ENCODE measurements around the gene DYNLRB1. TPM values are rescaled to one million over a fixed set of nuclear protein-coding genes. Genes with fewer than 3 reads are reported as not detected.
A peak's percentile ranks its signal among the peaks of the same experiment; 100 is the strongest.

Gene DYNLRB1
- total RNA-seq, 1 experiment from 2014 or later, result 175 TPM

DNA sequence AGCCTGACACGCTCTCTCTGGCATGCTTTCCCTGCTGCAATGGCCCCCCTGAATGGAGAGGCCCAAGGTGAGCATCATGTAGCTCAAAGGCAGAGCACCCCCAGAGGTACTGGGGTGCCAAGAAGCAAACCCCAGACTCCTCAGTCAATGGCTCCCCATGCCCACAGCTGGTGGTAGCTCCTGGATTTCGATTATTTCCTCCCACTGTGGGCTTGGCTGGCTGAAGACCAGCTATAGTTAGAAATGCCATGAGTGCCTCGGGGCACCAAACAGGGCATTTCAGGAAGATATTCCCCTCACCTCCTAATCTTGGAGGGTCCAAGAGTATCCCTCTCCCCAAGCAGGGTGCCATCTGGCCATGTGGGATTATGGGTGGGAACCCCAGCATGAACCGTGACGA is 59.0 kb downstream of the DYNLRB1 start:
- DNase-seq (ENCODE audit: extremely low read depth, low read depth), result no peak

DNA sequence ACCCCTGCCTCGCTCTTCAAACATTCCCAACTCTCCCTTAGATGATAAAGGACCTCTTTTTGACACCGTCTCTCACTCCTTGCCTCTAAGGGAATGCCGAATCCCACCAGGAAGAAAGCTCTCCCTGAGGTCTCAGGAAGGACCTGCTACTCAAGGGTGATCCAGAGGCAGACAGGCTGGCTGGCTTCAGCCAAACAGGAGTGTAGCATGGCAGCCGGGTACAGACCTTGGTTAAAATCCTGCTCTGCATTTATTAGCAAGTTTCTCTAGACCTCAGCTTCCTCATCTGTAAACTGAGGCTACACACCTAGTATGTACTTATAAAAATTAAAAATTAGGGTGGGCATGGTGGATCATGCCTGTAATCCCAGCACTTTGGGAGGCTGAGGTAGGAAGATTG is 59.5 kb downstream of the DYNLRB1 start:
- no peak for DNase-seq (ENCODE audit: extremely low read depth, low read depth)

DNA sequence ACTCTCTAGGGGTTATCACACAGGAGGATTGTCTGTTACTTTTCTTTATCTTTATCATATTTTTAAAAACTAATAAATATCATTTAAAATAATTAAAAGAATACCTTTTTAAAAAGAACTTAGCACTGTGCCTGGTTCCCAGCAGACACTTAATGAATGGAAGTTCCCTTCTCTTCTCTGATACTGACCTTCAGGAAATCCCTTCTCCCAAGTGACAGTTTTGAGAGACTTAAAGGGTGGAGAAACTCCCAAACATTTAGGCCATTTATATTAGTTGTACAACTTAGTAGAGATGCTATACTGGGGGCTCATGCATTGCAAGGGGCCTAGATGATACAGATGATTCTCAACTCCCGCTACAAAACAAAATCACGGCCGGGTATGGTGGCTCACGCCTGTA is 60.8 kb downstream of the DYNLRB1 start:
- no peak for DNase-seq (ENCODE audit: extremely low read depth, low read depth)

DNA sequence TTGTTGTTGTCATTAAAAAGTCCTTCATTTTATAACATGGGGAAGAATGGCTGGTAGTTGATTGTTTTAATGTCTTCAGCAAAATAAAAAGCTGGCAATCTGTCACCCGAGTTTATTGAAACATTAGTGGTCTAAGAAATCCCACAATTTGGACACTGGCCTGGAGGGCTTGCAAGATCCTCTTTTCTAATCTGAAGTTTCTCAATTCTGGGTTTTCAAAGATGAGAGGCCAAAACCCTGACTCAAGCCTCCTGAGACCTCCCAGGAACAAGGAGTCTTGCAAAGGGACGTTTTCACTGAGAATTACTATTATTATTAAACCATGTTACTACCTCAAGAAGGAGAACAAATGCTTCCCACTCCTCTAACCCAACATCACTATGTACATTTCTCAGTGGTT is 61.8 kb downstream of the DYNLRB1 start:
- no peak for DNase-seq (ENCODE audit: extremely low read depth, low read depth)

DNA sequence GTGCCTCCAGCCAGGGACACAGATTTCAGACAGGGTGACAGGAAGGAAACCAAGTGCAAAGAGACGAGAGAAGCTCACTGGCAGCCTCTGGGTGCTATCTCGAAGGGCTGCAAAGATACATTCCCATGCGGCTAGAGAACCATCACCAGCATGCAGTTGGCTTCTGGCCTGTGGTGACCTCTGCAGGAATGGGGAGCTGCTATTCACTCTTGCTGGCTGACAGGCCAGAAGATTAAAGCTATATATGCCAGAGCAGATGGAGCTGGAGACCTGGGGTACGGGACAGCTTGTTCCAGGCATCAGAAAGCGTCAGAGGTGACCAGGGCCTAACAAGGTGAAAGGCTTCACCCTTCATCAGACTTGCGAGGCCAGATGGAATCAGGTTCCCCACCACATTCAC is 62.3 kb downstream of the DYNLRB1 start:
- DNase-seq (ENCODE audit: extremely low read depth, low read depth), result no peak

DNA sequence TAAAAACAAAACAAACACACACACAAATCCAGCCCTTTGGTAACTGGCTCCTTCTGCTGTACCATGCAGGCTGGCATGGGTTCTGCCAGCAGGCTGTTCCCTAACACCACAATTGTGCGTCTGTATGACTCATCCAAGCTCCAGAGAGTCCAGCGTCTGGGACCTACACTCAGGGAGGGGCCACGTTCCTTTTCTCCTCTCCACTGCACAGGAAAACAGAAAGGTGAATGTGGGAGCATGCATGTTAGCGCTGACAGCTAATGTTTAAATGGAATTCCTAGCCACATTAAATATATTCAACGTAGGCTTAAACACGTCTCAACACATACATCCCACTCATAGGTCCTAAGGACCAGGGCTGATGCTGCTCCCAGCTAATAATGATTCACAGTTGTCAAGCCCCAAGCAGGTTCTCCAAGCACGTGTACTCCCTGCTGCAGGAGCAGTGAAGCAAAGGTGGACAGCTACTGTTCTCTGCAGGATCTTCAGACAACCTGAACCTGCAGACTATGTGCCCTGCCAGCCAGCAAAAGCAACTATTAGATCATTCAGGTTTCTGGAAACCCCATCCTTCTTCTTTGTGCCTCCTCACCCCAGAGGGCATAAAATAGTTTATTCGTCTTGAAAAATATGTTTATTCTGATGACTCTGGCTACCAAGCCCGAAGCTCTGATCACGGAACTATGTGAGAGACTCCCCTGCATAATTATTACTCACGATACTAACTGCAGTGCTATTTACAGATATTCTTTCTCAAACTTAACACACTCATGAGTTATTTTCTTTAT is 63.2 kb downstream of the DYNLRB1 start:
- peak; percentile 63 for DNase-seq (ENCODE audit: extremely low read depth, low read depth)

DNA sequence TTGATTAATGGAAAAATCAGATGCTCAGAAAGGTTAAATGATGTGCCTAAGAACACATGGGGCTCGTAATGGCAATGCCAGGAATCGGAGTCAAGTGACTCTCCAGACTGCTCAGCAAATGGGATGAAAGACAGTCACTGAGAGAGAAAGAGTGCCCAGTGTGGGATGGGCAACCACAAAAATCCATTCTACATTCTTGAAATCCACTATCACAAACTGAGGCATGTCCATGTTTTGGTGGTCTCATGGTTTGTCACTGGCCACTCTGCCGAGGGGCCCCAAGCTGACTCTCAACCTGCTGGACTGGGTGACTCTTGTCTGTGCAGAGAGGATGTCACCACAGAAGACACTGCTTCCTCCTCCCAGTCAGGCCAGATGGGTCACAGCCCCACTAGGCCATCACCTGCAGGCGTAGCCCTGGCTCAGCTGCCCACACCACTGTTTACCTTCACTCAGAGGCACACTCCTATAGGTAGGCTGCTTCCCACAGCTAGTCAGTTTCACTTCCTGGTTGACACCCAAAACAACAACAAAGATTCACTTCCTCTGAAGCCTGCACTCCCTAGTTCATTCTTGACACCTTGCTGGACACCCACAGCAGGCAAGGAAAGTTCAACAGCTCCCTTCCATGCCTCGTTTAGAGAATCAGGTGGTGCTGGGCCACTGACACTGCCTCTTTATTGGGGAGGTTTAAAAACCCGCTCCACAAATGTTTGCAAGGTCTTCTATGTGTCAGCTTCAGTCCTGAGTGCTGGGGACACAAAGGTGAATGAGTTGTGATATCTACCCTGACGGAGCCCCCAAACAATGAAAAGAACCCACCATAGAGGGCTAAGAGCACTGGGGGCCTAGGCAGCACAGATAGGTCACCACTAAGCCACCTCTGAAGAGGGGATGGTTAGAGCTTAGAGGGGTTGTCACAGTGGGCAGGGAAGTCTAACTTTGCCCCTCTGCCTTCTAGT is 64.0 kb downstream of the DYNLRB1 start:
- DNase-seq (ENCODE audit: extremely low read depth, low read depth), result no peak

DNA sequence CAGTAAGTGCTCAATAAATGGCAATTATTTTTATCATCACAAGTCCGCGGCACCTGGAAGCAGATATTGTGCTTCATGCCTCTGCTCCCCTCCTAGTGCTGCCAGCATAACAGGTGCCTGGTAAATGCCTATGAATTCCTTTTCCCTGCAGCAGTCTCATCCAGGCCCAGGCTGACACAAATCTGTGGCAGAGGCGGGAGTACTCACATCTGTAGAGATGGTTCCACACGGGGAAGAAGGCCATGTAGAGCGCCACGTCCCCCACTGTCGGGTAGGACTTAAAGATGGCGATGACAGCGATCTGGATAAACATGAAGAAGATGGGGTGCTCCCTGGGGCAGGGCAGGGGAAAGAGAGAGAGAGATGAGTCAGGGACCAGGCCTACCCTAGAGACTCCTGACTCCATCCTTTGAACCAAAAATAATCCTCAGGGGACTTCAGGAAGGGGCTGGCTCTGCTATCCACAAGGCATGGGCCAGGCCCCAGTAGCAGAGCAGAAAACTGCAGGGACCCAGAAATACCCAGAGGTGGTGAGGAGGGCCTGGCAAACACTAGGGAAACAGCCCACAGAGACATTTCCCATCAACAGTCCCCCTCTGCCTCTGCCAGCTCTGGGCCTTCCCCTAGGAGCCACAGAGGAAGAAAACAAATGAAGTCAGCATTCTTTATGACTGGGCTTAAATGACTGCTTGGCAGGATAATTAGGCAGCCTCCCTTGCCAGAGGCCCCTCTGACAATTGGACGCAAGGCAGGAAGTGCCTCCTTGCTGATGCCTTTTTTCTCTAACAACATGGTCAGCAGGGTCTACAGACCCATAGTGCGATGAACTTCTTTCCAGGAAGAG is 65.3 kb downstream of the DYNLRB1 start:
- no peak for DNase-seq (ENCODE audit: extremely low read depth, low read depth)

DNA sequence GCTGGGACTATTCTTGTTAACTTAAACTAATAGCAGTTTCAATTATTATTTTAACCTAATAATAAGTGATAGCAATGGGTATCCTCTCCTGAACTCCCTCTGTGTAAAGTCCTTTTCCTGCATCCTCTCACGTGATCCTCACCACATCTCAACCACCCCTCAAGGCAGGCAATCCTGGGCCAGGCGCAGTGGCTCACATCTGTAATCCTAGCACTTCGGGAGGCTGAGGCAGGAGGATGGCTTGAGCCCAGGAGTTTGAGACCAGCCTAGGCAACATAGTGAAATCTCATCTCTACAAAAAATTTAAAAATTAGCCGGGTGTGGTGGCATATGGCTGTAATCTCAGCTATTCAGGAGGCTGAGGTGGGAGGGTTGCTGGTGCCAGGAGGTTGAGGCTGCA is 66.0 kb downstream of the DYNLRB1 start:
- DNase-seq (ENCODE audit: extremely low read depth, low read depth), result no peak

DNA sequence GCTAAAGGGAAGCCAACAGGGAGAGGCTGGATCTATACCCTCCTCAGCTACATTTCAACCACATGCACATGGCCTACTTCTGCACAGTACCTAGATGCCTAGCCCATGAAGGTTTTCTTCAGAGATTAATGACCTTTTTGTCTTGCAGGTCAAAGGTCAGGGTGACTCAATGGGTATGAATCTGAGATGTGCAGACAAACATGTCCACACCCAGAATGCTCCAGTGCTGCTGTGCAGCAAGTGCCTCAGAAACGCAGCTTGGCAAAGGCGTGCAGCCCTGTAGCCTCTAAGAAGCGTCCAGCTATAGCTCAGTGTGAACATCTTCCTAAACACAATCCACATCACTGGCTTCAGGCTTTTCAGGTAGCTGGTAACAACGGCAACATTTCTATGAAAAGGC is 66.7 kb downstream of the DYNLRB1 start:
- no peak for DNase-seq (ENCODE audit: extremely low read depth, low read depth)

DNA sequence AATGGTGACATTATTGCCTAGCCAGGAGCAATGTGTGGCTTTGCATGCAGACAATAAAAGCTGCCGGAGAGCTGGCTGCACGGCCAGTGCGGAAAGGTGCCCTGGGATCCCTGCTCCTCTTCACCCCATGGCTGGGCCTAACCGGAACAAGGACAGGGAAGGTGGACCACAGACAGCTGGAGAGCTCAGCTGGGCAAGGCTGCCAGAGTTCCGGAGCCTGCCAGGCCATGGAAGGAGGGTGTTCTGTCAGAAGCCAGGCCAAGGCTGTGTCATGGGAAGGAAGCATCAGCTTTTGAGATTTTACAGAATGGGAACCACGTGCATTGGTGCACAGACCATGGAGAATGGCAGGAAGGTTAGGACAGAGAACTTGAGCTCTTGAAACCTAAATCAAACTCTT is 67.3 kb downstream of the DYNLRB1 start:
- DNase-seq (ENCODE audit: extremely low read depth, low read depth), result no peak

DNA sequence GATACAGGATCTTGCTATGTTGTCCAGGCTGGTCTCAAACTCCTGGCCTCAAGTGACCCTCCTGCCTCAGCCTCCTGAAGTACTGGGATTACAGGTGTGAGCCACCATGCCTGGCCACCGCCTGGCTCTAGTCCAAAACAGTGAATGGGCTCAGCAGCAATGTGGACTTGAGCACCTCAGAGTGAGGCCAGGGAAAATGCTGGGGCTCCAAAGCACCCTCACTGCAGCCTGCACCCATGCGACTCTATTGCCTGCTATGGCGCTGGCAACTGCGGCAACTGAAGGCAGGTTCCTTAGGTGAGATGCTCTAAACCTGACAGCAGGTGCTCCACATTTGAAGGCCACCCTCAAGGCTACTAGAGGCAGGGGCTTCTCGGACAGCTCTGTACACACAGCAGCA is 68.8 kb downstream of the DYNLRB1 start:
- DNase-seq (ENCODE audit: extremely low read depth, low read depth), result no peak

DNA sequence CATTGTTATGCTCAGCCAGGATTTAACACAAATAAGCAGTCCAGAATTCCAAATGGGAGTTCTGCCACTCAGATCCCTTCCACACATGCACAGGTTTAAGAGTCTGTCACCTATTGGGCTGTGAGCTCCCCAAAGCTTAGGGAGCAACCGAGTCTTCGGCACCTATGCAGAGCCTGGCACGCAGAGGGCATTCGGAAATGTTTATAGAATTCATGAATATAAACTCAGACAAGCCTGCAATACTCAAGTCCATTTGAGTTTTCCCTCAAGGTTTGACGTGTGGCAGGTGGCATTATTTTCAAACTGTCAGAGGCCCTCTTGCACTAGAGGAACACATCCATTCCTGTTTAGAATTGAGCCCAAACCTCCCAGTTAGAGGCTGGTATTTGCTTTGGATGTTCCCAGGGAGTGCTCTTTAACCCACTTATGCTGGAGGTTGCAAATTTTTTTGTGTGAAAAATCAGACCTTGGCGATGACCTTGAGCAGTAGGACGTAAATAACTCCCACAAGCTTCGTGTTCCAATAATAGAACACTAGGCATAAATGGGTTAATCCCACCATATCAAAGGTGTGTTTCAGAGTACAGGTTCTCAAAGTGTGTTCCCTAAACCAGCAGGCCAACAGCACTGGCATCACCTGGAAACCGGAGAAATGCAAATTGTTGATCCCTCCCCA is 70.4 kb downstream of the DYNLRB1 start:
- no peak for DNase-seq (ENCODE audit: extremely low read depth, low read depth)

Small RNA genes within 50 kb of the gene (small RNA-seq; reads per million reads assigned to genes)
- 0 reads per million in 2 experiments for gene RF00019

Other genes starting within 250 kb of the DYNLRB1 start
- gene AHCY, start 213.1 kb upstream of the DYNLRB1 start, total RNA-seq (2014; rRNA removed; shearing (Covaris generic)), result 228 and 235 TPM in 2 replicates
- 52.2 and 55.3 TPM in 2 replicates for gene ITCH, start 153.1 kb upstream of the DYNLRB1 start, total RNA-seq (2014; rRNA removed; shearing (Covaris generic))
- gene MAP1LC3A, start 42.3 kb downstream of the DYNLRB1 start, total RNA-seq (2014; rRNA removed; shearing (Covaris generic)), result 1.2 and 2.3 TPM in 2 replicates
- gene PIGU, start 160.7 kb downstream of the DYNLRB1 start, total RNA-seq (2014; rRNA removed; shearing (Covaris generic)), result 34.9 and 38.3 TPM in 2 replicates
- gene TP53INP2, start 187.9 kb downstream of the DYNLRB1 start, total RNA-seq (2014; rRNA removed; shearing (Covaris generic)), result 2.2 and 2.4 TPM in 2 replicates

Data from NCI-H460 (cell line).